Measurements from ENCODE around the gene POLE.
"Not testable (repeated sequence)": the region's sequence is repeated elsewhere in the genome, so short reads cannot be mapped to it uniquely, and the experiment has no call there.

The POLE gene

DNA sequence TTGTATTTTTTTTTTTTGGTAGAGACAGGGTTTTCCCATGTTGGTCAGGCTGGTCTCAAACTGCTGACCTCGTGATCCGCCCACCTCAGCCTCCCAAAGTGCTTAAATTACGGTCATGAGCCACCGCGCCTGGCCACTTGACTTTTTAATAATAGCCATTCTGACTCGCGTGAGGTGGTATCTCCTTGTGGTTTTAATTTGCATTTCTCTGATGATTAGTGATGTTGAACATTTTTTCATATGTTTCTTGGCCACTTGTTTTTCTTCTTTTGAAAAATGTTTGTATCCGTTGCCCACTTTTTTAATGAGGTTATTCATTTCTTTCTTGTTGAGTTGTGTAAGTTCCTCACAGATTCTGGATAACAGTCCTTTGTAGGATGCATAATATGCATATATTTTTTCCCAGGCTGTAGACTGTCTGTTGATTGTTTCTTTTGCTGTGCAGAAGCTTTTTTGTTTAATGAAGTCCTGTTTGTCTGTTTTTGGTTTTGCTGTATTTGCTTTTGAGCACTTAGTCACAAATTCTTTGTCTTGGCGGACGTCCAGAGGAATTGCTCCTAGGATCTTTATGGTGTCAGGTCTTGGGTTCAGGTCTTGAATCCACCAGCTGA, 13.2 kb upstream of the POLE start:
- H3K36me3 ChIP-seq (ENCODE audit: insufficient read depth, low read length) = peaks cover 91% of the 10 kb centered on the region
- H3K9me3 ChIP-seq (ENCODE audit: insufficient read depth, low read length, severe bottlenecking) = no peaks in the 10 kb centered on the region
- no peaks in the 10 kb centered on the region for H3K27me3 ChIP-seq (ENCODE audit: insufficient read depth, low read length, poor library complexity)
- ATAC-seq (ENCODE audit: insufficient read depth, low read depth) = no peak
- DNase-seq = no peak
- no peak overlapping the region for H3K27ac ChIP-seq (ENCODE audit: low read length)
- no peak overlapping the region for H3K9ac ChIP-seq (ENCODE audit: low read depth, low read length)
- H2AFZ ChIP-seq (ENCODE audit: low read depth, low read length) = no peak overlapping the region
- TF ChIP-seq, protein P1, sequence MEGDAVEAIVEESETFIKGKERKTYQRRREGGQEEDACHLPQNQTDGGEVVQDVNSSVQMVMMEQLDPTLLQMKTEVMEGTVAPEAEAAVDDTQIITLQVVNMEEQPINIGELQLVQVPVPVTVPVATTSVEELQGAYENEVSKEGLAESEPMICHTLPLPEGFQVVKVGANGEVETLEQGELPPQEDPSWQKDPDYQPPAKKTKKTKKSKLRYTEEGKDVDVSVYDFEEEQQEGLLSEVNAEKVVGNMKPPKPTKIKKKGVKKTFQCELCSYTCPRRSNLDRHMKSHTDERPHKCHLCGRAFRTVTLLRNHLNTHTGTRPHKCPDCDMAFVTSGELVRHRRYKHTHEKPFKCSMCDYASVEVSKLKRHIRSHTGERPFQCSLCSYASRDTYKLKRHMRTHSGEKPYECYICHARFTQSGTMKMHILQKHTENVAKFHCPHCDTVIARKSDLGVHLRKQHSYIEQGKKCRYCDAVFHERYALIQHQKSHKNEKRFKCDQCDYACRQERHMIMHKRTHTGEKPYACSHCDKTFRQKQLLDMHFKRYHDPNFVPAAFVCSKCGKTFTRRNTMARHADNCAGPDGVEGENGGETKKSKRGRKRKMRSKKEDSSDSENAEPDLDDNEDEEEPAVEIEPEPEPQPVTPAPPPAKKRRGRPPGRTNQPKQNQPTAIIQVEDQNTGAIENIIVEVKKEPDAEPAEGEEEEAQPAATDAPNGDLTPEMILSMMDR (IDR thresholded peaks at IDR 0.05; ENCODE audit: borderline replicate concordance, extremely low read depth, low read length, poor library complexity, severe bottlenecking) = no peak
- no peak for TF ChIP-seq EZH2 (IDR thresholded peaks at IDR 0.05; ENCODE audit: borderline replicate concordance, low read depth, low read length, severe bottlenecking)
- peaks cover 16% of the 10 kb centered on the region for H4K20me1 ChIP-seq (ENCODE audit: insufficient read depth, low read length)
- H3K79me2 ChIP-seq (ENCODE audit: insufficient read depth, low read length) = peaks cover 15% of the 10 kb centered on the region
- no peak overlapping the region for H3K4me3 ChIP-seq (ENCODE audit: low read depth in 1 of 2, low read length in 2 of 2)
- no peak overlapping the region for H3K4me2 ChIP-seq (ENCODE audit: insufficient read depth, low read length)
- H3K4me1 ChIP-seq (ENCODE audit: insufficient read depth, low read length) = no peaks in the 10 kb centered on the region

- DNase-seq (no peak), ATAC-seq (ENCODE audit: insufficient read depth, low read depth) (no peak)
- Histone ChIP-seq H2AFZ (ENCODE audit: low read depth, low read length) (no peak overlapping the region), H3K27me3 (ENCODE audit: insufficient read depth, low read length, poor library complexity) (no peaks in the 10 kb centered on the region), H3K36me3 (ENCODE audit: insufficient read depth, low read length) (peaks cover 81% of the 10 kb centered on the region), H3K9me3 (ENCODE audit: insufficient read depth, low read length, severe bottlenecking) (no peaks in the 10 kb centered on the region), H3K4me3 (ENCODE audit: low read depth in 1 of 2, low read length in 2 of 2) (no peak overlapping the region), H3K79me2 (ENCODE audit: insufficient read depth, low read length) (peaks cover 18% of the 10 kb centered on the region), H3K27ac (ENCODE audit: low read length) (no peak overlapping the region), H3K4me2 (ENCODE audit: insufficient read depth, low read length) (no peak overlapping the region), H3K9ac (ENCODE audit: low read depth, low read length) (no peak overlapping the region), H4K20me1 (ENCODE audit: insufficient read depth, low read length) (peaks cover 16% of the 10 kb centered on the region), H3K4me1 (ENCODE audit: insufficient read depth, low read length) (no peaks in the 10 kb centered on the region)
- no peak for TF ChIP-seq EZH2 (IDR thresholded peaks at IDR 0.05; ENCODE audit: borderline replicate concordance, low read depth, low read length, severe bottlenecking)
- TF ChIP-seq, protein P1 (IDR thresholded peaks at IDR 0.05; ENCODE audit: borderline replicate concordance, extremely low read depth, low read length, poor library complexity, severe bottlenecking) = no peak
Observed at GRCh38 chr12:132698341-132698740, 11.2 kb upstream of the POLE start.

- no peaks in the 10 kb centered on the region for H3K27me3 ChIP-seq (ENCODE audit: insufficient read depth, low read length, poor library complexity)
- peaks cover 13% of the 10 kb centered on the region for H3K79me2 ChIP-seq (ENCODE audit: insufficient read depth, low read length)
- H3K36me3 ChIP-seq (ENCODE audit: insufficient read depth, low read length) = peaks cover 69% of the 10 kb centered on the region
- H3K9me3 ChIP-seq (ENCODE audit: insufficient read depth, low read length, severe bottlenecking) = no peaks in the 10 kb centered on the region
- no peak for TF ChIP-seq EZH2 (IDR thresholded peaks at IDR 0.05; ENCODE audit: borderline replicate concordance, low read depth, low read length, severe bottlenecking)
- TF ChIP-seq, protein P1 (IDR thresholded peaks at IDR 0.05; ENCODE audit: borderline replicate concordance, extremely low read depth, low read length, poor library complexity, severe bottlenecking) = no peak
- no peak for ATAC-seq (ENCODE audit: insufficient read depth, low read depth)
- H4K20me1 ChIP-seq (ENCODE audit: insufficient read depth, low read length) = peaks cover 5% of the 10 kb centered on the region; the same call in 1 of the 2 replicates
- DNase-seq = no peak
- no peak overlapping the region for H3K4me3 ChIP-seq (ENCODE audit: low read depth in 1 of 2, low read length in 2 of 2)
- H3K27ac ChIP-seq (ENCODE audit: low read length) = no peak overlapping the region
- no peak overlapping the region for H3K4me2 ChIP-seq (ENCODE audit: insufficient read depth, low read length)
- H3K9ac ChIP-seq (ENCODE audit: low read depth, low read length) = no peak overlapping the region
- H2AFZ ChIP-seq (ENCODE audit: low read depth, low read length) = no peak overlapping the region
- no peaks in the 10 kb centered on the region for H3K4me1 ChIP-seq (ENCODE audit: insufficient read depth, low read length)
Observed at GRCh38 chr12:132695431-132695830, 8.3 kb upstream of the POLE start.

- not testable (repeated sequence) for H4K20me1 ChIP-seq (ENCODE audit: insufficient read depth, low read length); DNase-seq; H3K27me3 ChIP-seq (ENCODE audit: insufficient read depth, low read length, poor library complexity); H3K9me3 ChIP-seq (ENCODE audit: insufficient read depth, low read length, severe bottlenecking); H3K4me1 ChIP-seq (ENCODE audit: insufficient read depth, low read length); H3K4me3 ChIP-seq (ENCODE audit: low read depth in 1 of 2, low read length in 2 of 2); H3K27ac ChIP-seq (ENCODE audit: low read length); H3K4me2 ChIP-seq (ENCODE audit: insufficient read depth, low read length); ATAC-seq (ENCODE audit: insufficient read depth, low read depth); H2AFZ ChIP-seq (ENCODE audit: low read depth, low read length); H3K9ac ChIP-seq (ENCODE audit: low read depth, low read length)
- H3K79me2 ChIP-seq (ENCODE audit: insufficient read depth, low read length) = peaks cover 17% of the 10 kb centered on the region
- peaks cover 70% of the 10 kb centered on the region for H3K36me3 ChIP-seq (ENCODE audit: insufficient read depth, low read length)
Observed at GRCh38 chr12:132694888-132695287, 7.7 kb upstream of the POLE start.

DNA sequence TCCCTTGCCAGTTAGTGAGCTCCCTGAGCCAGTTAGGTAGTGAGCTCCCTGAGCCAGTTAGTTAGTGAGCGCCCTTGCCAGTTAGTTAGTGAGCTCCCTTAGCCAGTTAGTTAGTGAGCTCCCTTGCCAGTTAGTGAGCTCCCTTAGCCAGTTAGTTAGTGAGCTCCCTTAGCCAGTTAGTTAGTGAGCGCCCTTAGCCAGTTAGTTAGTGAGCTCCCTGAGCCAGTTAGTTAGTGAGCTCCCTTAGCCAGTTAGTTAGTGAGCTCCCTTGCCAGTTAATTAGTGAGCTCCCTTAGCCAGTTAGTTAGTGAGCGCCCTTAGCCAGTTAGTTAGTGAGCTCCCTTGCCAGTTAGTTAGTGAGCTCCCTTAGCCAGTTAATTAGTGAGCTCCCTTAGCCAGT, 4.9 kb upstream of the POLE start:
- not testable (repeated sequence) for H2AFZ ChIP-seq (ENCODE audit: low read depth, low read length); H3K27ac ChIP-seq (ENCODE audit: low read length); H3K9ac ChIP-seq (ENCODE audit: low read depth, low read length); H3K9me3 ChIP-seq (ENCODE audit: insufficient read depth, low read length, severe bottlenecking); H3K4me1 ChIP-seq (ENCODE audit: insufficient read depth, low read length); DNase-seq; H3K4me3 ChIP-seq (ENCODE audit: low read depth in 1 of 2, low read length in 2 of 2); H3K4me2 ChIP-seq (ENCODE audit: insufficient read depth, low read length); ATAC-seq (ENCODE audit: insufficient read depth, low read depth); H3K27me3 ChIP-seq (ENCODE audit: insufficient read depth, low read length, poor library complexity)
- H3K79me2 ChIP-seq (ENCODE audit: insufficient read depth, low read length) = peaks cover 32% of the 10 kb centered on the region
- H4K20me1 ChIP-seq (ENCODE audit: insufficient read depth, low read length) = peaks cover 18% of the 10 kb centered on the region; the same call in 1 of the 2 replicates
- peaks cover 48% of the 10 kb centered on the region for H3K36me3 ChIP-seq (ENCODE audit: insufficient read depth, low read length)

Data from DND-41 (cell line).